GM18873 (cell line): ENCODE data around the gene COX7C.
"Not testable (repeated sequence)": the region's sequence is repeated elsewhere in the genome, so short reads cannot be mapped to it uniquely, and the experiment has no call there.

Experiments used
- ATAC-seq: cut with Tn5 transposase; IDR thresholded peaks from one replicate; pipeline ENCODE4 v1.9.1; 2021; ENCODE audit warnings: mild to moderate bottlenecking, moderate library complexity, moderate number of reproducible peaks; ENCODE audit not compliant: unreplicated experiment, low FRiP score

Gene COX7C, protein sequence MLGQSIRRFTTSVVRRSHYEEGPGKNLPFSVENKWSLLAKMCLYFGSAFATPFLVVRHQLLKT

DNA sequence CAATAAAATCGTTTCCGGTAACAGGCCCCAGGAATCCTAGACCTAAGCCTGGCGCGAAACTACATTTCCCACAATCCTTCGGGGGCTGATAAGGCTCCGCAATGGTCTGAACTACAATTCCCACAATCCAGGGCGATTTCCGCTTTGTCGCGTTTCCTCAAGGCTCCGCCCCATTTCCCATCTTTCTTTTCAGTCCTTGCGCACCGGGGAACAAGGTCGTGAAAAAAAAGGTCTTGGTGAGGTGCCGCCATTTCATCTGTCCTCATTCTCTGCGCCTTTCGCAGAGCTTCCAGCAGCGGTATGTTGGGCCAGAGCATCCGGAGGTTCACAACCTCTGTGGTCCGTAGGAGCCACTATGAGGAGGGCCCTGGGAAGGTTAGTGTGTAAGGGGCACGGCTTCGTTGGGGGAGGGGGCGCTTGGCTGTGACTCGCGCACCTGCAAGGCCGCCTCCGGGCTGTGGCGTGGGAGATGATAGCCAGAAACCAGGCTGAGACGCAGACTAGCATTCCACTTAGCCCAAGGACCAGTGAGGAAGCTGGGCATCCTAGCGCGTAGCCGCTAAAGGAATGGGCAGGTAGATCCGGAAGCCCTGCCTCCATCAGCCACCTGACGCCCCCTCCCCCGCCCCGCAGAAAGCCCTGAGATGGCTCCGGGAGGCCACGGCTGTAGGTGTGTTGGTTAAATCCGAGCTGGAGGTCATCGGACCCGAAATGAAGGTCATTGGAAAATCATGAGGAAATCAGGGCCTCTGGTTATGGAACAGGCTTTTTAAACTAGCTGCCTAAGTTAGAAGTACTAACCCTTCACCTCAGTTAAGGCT lies at the start of gene COX7C:
TSS of gene COX7C (plus strand) at position 186 of the 821 bp plus-strand sequence. CDS start at position 301, 115 bp downstream.
- peak; percentile 100 for ATAC-seq

DNA sequence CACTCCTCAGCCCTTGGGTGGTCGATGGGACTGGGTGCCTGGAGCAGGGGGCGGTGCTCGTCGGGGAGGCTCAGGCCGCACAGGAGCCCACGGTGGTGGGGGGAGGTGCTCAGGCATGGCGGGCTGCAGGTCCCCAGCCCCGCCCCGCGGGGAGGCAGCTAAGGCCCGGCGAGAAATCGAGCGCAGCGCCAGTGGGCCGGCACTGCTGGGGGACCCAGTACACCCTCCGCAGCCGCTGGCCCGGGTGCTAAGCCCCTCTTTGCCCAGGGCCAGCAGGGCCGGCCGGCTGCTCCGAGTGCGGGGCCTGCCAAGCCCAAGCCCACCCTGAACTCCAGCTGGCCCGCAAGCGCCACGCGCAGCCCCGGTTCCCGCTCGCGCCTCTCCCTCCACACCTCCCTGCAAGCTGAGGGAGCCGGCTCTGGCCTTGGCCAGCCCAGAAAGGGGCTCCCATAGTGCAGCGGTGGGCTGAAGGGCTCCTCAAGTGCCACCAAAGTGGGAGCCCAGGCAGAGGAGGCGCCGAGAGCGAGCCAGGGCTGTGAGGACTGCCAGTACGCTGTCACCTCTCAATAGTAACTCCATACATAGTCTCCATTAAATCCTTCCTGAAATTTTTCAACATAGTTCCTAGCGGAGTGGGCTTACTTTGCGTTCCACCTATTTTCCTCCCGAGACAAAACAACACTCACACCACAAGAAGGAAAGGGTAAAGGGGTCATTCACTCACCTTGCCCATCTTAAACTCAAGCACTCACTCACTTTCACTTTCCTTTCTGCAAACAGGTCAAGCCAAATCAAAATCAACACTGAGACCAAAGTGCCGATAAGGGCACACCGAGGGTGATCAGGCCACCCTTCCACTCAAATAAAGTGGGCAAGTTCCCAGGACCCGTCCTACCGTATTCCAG lies 48.0 kb upstream of the COX7C start:
- ATAC-seq = not testable (repeated sequence)

DNA sequence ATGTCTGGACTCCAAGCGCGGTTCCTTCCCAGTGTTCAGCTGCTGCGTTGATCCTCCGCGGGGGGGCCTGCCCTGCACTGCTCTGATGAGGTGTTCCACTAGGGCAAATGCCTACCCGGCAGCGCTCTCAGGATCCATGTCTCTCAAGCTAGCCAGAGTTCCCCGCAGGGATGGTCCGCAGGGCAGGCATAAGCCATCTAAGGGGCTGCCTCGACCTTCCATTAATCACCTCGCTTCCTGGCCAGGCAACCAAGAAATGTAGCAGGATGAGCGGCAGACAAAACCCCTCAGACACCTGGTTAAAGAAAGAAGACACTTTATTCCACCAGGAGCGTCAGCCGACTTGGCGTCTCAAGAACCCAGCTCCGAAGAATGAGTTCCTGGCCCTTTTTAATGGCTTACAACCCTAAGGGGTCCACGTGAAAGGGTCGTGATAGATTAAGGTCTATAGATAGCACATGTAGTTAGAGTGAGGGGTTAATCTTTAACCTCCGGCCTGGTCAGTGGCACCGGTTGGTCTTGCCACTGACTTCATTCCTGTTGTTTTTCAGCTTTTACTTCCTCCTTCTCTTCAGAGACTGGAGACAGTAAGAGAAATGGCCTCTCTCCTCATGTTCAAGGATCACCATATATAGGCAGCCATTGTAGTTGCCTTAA lies 47.2 kb upstream of the COX7C start:
- no peak for ATAC-seq

DNA sequence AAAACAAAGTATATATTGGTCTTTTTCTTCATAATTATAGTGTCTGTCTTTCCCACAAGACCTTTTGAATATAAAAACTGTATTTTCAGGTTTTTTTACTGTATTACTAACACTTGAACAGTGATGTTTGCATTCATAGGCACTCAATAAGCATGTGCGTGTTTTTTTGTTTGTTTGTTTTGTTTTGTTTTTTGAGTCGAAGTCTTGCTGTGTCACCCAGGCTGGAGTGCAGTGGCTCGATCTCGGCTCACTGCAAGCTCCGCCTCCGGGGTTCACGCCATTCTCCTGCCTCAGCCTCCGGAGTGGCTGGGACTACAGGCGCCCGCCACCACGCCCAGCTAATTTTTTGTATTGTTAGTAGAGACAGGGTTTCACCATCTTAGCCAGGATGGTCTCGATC lies 46.6 kb upstream of the COX7C start:
- ATAC-seq = not testable (repeated sequence)

DNA sequence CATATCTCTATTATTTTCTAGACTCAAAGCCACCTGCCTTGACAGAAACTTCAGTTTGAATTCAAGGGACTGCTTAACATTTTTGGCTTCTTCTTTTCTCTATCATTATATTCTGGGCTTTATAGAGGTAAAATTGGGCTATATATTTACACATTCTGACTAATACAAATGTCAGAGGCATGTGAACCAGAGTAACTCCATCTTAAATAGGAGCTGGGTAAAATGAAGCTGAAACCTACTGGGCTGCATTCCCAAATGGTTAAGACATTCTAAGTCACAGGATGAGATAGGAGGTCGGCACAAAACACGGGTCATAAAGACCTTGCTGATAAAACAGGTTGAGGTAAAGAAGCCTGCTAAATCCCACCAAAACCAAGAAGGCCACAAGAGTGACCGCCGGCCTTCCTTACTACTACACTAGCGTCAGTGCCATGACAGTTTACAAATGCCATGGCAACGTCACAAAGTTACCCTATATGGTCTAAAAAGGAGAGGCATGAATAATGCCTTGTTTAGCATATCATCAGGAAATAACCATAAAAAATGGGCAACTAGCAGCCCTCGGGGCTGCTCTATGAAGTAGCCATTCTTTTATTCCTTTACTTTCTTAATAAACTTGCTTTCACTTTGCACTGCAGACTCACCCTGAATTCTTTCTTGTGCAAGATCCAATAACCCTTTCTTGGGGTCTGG lies 44.8 kb upstream of the COX7C start:
- no peak for ATAC-seq

DNA sequence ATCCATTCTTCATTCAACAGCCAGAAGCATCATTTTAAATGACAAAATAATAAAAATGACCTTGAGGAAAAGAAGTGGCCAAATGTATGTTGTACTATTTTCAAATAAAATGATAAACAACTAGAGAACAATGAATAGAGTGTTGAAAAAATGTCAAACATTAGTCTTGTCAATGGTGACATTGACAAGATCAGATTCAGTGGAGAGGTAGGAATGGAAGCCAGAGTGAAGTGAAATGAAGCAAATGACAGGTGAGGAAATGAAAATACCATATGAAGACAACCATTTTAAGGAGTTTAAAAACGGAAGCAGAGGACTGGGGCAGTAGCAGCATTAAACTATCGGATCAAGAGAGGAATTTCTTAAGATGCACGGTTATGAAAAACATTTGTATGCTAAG lies 38.2 kb upstream of the COX7C start:
- no peak for ATAC-seq

DNA sequence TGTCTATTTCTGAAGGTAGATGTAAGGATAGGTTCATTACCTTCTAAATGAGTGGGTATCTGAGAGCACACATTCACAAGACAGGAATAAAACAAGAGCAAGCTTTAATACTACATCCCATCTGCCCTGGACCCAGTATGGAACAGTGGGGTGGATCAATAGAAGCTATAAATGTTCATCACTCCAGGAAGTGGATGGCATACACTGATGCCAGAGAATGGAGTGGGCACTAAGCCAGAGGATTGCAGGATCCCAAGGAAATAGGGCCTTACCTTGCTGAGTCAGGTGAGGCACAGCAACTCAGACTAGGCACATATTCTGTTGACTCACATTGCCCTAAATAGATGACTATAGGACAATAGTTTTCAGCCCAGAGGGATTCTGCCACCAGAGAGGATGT lies 21.3 kb upstream of the COX7C start:
- ATAC-seq = no peak

DNA sequence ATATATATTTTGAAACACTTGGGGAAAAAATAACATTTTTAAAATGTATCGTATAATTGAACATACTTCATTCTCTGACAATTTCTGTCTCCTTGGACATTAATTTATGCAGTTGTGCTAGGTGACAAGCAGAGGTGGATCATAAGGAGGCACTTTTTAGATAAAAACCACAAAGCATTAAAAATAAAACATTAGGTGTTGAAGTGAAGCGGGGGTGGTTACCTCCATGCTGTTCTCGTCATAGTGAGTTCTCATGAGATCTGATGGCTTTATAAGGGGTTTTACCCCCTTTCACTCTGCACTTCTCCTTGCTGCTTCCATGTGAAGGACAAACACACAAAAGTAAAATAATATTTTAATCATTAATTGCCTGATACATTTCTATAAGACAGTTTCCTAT lies 11.9 kb upstream of the COX7C start:
- no peak for ATAC-seq

DNA sequence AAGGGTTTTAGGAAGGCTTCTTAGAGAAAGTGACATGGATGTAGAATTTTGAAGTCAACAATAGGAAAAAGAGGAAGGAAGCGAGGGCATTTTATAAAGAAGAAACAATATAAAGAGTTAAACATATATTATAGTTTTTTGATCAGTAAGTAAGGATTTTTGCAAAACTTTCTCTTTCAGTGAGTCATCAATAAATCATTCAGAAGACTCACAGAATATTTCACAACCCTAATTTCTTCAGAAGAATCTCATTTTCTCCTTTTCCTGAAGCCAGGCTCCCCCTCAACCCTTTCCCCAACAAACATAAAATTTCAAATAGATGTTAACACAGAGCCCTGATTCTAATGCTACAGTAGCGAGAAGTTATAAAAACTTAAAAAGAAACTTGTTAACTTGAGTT lies 4.3 kb upstream of the COX7C start:
- no peak for ATAC-seq

DNA sequence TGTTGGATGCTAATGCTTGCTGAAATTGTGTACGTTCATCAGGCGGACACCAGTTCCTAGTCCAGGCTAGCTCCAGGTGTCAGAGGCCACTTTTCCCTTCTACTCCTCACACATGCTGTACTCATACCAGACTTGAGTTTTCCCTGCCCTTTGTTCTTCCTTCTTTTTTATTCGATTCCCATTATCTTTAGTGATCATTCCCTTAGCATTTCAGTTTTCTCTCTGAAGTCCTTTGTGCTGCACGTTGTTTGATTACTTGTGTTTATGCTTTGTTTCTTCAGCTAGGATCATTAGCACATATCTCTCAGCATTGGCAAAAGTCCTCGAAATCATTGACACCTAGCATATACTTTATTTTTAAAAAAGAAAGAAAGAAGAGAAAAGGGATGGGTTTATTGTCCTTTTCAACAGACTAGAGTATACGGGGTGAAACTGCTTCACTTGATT lies 409 bp upstream of the COX7C start:
- ATAC-seq = no peak

DNA sequence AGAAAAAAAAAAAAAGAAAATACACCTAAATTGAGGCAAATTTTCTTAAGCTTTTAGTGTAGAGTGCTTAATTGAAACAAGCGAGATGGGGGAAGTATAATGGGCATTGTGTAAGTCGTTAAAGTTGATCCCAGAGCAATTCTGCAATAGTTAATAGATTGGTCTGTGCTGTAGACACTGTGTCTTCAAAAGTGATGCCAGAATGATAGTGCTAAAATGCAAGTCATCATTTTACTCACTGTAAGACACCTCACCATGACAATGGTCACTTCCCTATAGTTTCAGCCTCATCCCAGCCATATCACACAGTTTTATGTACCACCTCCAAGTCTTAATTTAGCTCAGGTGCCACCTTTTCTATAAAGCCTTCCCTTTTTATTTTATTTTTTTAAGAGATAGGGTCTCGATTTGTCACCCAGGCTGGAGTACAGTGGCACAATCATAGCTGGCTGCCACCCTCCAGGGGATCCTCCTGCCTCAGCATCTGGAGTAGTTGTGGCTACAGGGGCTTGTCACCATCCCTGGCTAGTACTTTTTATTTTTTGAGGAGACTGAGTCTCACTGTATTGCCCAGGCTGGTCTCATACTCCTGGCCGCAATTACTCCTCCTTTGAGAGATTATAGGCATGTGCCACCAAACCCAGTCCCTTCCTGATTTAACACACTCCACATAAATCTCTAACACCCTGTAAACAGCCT lies 6.2 kb downstream of the COX7C start:
- no peak for ATAC-seq

DNA sequence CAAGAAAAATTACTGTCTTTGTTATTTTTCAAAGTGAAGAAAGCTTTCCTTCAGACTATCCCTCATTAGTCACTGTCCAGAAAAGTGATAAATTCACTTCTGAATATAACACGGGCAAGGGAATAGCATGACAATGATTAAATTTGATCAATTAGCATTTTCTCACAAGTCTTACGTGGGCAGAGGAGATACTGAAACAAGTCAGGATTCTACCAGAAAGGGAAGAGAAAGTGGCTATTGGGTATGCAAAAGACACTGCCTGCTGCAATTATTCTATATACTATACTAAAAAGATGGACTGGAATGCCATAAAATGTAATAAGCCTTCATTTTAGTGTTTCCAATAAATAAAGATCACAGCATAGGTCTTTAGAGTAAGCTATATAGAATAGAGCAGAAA lies 7.4 kb downstream of the COX7C start:
- ATAC-seq = no peak

DNA sequence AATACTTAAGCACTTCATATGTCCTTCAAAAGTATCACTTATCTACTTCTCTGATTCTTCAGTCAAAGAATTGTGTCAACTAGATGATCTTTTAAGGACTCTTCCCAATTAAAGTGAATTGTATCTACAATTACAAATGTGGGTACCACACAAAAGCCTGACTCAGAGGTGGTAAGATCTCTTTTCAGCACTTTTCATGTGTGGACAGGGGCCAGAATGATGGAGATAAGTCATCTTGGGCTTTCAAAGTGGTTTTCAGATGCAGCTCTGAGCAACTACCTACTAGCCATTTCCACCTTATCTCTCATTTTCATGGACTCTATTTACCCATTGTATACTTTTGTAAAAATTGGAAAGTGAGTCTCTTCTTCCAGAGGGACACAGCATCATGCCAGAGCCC lies 8.4 kb downstream of the COX7C start:
- ATAC-seq = no peak

DNA sequence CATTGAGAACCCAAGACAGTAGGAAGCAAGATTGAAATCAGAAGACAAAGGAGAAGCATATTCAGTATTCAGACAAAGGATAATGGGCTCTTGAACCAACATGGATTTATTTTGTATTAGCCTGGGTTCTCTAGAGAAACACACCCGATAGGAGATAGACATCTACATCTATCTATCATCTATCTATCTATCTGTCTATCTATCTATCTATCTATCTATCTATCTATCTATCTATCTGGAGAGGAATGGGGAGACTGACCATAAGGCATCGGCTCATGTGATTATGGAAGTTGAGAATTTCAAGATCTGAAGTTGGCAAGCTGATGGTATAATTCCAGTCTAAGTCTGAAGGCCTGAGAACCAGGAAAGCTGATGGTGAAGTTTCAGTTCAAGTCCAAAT lies 13.4 kb downstream of the COX7C start:
- no peak for ATAC-seq

DNA sequence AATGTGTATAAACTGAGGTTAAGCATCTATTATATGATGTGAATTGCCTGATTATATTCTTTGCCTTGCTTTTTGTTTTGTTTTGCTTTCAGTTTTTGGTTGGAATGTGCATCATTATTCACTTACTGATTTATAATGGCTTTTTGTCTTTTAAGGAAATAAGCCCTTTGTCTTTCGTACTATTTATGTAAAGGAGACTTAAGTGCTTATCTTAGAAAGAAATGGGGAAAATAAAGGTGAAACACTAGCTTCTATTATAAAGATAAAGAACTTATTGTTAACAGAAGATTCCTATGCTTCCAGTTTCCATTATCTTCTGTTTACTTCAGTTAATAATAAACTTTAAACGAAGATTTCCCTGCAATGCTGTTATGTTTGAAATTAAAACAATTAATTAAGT lies 23.3 kb downstream of the COX7C start:
- no peak for ATAC-seq

DNA sequence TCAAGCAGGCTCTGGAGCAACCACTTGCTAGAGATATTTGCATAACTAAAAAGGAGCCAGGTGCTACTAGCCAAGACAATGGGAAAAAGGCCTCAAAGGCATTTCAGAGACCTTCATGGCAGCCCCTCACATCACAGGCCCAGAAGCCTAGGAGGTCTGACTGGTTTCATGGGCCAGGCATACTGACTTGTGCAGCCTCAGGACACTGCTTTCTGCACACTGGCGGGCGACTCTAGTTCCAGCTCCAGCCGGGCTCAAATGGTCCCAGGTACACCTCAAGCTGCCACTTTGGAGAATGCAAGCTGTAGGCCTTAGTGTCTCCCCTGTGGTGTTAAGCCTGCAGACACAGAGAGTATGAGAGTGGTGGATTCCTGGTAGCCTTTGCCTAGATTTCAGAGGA lies 27.1 kb downstream of the COX7C start:
- no peak for ATAC-seq

DNA sequence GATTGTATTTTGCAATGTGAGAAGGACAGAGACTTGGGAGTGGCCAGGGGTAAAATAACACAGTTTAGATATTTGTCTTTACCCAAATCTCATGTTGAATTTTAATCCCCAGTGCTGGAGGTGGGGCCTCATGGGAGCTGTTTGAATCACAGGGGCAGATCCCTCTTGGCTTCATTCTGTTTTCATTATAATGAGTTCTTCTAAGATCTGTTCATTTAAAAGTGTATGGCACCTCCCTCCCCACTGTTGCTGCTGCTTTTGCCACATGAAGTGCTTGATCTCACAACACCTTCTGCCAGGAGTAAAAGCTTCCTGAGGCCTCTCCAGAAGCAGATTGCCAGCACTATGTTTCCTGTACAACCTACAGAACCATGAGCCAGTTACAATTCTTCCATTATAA lies 28.1 kb downstream of the COX7C start:
- ATAC-seq = no peak

DNA sequence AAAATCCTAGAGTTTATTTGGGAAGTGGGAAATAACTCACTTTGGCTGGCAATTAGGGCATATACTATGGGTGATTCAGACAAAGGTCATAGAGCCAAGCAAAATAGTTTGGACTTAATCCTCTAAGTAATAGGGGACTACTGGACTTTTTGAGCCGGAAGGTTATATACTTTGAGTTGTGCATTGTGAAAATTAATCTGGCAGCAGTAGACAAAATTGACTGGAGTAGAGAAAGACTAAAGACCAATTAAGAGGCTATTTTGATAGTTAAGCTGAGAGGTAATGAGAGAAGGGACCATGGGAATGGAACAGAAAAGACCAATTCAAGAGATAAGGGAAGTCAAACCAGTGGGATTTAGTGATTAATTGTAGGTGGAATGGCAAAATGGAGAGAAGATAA lies 28.9 kb downstream of the COX7C start:
- ATAC-seq = no peak

DNA sequence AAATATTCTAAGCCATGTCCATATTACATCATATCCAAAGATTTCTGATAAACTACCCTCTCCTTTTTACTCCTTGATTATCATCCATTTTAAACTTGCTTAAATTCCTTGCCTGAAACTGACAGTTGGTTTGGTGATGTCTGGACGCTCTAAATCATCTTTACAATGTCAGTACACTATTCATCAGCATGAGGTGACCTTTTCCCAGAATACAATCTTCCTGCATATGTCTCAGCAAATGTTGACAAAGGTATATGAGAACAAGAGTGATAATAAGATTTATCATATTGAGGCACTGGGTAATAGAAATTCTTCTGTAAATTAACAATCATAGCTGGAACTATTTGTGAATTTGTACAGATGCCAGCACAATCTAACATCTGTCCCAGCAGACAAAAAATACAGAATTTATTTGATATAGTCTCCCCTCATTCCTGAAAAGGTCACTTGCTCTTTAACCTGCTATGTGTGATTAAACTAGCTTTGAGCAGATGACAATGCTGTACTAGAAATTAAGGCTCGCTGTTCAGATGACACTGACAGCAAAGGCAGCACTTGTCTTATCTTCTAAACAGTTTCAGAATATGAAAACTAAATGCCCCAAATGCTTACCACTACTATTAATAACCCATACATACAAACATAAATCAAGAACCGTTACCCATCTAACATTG lies 32.2 kb downstream of the COX7C start:
- no peak for ATAC-seq
